Trophoblast cell (in vitro differentiated cells and primary cell): ENCODE measurements around the gene GAK.

Experiments used
- DNase-seq, 2 donors: peaks; one replicate each; pipeline ENCODE4 v3.0.0-alpha.2; 2016
- H2AFZ ChIP-seq: 2 replicates; pipeline ENCODE4 v1.6.1; 2013; ENCODE audit warnings: low read length, moderate library complexity, mild to moderate bottlenecking; ENCODE audit not compliant: insufficient read depth, poor library complexity
- H2AK5ac ChIP-seq: 2 replicates; pipeline ENCODE4 v1.6.1; 2013; ENCODE audit warnings: mild to moderate bottlenecking, low read length
- H2BK120ac ChIP-seq: 2 replicates; pipeline ENCODE4 v1.6.1; 2013; ENCODE audit warnings: low read length, mild to moderate bottlenecking, moderate library complexity; ENCODE audit not compliant: insufficient read depth, poor library complexity
- H2BK12ac ChIP-seq: 2 replicates; pipeline ENCODE4 v1.6.1; 2013; ENCODE audit warnings: mild to moderate bottlenecking, low read length, moderate library complexity
- H2BK5ac ChIP-seq: 2 replicates; pipeline ENCODE4 v1.6.1; 2013; ENCODE audit warnings: low read length, low read depth, moderate library complexity, mild to moderate bottlenecking; ENCODE audit not compliant: poor library complexity
- H3K14ac ChIP-seq: 2 replicates; pipeline ENCODE4 v1.6.1; 2013; ENCODE audit warnings: mild to moderate bottlenecking, low read length
- H3K18ac ChIP-seq: 2 replicates; pipeline ENCODE4 v1.6.1; 2013; ENCODE audit warnings: mild to moderate bottlenecking, low read length
- H3K23ac ChIP-seq: 2 replicates; pipeline ENCODE4 v1.6.1; 2013; ENCODE audit warnings: low read length
- H3K27ac ChIP-seq: 2 replicates; pipeline ENCODE4 v1.5.1; 2013; ENCODE audit warnings: low read depth, mild to moderate bottlenecking, inconsistent platforms, low read length, moderate library complexity
- H3K27me3 ChIP-seq: 2 replicates; pipeline ENCODE4 v1.6.1; 2013; ENCODE audit warnings: inconsistent platforms, mild to moderate bottlenecking, low read length, moderate library complexity; ENCODE audit not compliant: insufficient read depth
- H3K36me3 ChIP-seq, 2 experiments: 1 replicate in 1 of 2; 2 replicates in 1 of 2; pipeline ENCODE4 v1.6.1; 2013; ENCODE audit warnings: low read length in 2 of 2, mild to moderate bottlenecking in 2 of 2, moderate library complexity in 1 of 2; ENCODE audit not compliant: insufficient read depth in 2 of 2, control insufficient read depth in 1 of 2
- H3K4ac ChIP-seq: 2 replicates; pipeline ENCODE4 v1.6.1; 2013; ENCODE audit warnings: low read depth, mild to moderate bottlenecking, low read length, moderate library complexity
- H3K4me1 ChIP-seq, 2 experiments: 1 replicate in 1 of 2; 2 replicates in 1 of 2; pipeline ENCODE4 v1.6.1; 2013; ENCODE audit warnings: low read length in 2 of 2, mild to moderate bottlenecking in 2 of 2, moderate library complexity in 1 of 2; ENCODE audit not compliant: insufficient read depth in 2 of 2, control insufficient read depth in 1 of 2
- H3K4me2 ChIP-seq: 2 replicates; pipeline ENCODE4 v1.6.1; 2013; ENCODE audit warnings: inconsistent platforms, mild to moderate bottlenecking, low read length, moderate library complexity
- H3K4me3 ChIP-seq: 2 replicates; pipeline ENCODE4 v1.5.1; 2013; ENCODE audit warnings: mild to moderate bottlenecking, low read depth, low read length, inconsistent platforms
- H3K79me1 ChIP-seq: one replicate; pipeline ENCODE4 v1.6.1; 2013; ENCODE audit warnings: low read length
- H3K79me2 ChIP-seq: 2 replicates; pipeline ENCODE4 v1.6.1; 2013; ENCODE audit warnings: low read length, mild to moderate bottlenecking; ENCODE audit not compliant: control insufficient read depth, insufficient read depth, poor library complexity
- H3K9ac ChIP-seq: 2 replicates; pipeline ENCODE4 v1.6.1; 2013; ENCODE audit warnings: mild to moderate bottlenecking, low read length
- H3K9me3 ChIP-seq: 2 replicates; pipeline ENCODE4 v1.6.1; 2013; ENCODE audit warnings: low read depth, mild to moderate bottlenecking, control low read depth, inconsistent platforms, low read length; ENCODE audit not compliant: insufficient read depth
- H4K12ac ChIP-seq: 2 replicates; pipeline ENCODE4 v1.6.1; 2013; ENCODE audit warnings: low read depth, mild to moderate bottlenecking, low read length, moderate library complexity
- H4K8ac ChIP-seq: 2 replicates; pipeline ENCODE4 v1.6.1; 2013; ENCODE audit warnings: low read depth, mild to moderate bottlenecking, low read length, moderate library complexity
- H4K91ac ChIP-seq: one replicate; pipeline ENCODE4 v1.6.1; 2013; ENCODE audit warnings: low read depth, mild to moderate bottlenecking, low read length, moderate library complexity
- WGBS: extraction: QIAGEN DNeasy Blood & Tissue Kit; methylation state at CpG from one replicate; pipeline ENCODE4 v1.1.7; 2013; ENCODE audit warnings: missing lambda C conversion rate; ENCODE audit not compliant: insufficient read length, insufficient coverage; ENCODE audit errors: extremely low coverage; 5-methylcytosine and 5-hydroxymethylcytosine counted together

Gene GAK

GRCh38 chr4:801436-802124, 130.5 kb downstream of the GAK start:
- H3K36me3 ChIP-seq, result no peaks in the 10 kb centered on the region
- H3K4me2 ChIP-seq, result no peak overlapping the region
- H4K8ac ChIP-seq, result no peak overlapping the region
- no peak overlapping the region for H2AFZ ChIP-seq
- H2BK5ac ChIP-seq, result no peak overlapping the region
- no peak overlapping the region for H3K27ac ChIP-seq
- peaks cover 2% of the 10 kb centered on the region for H3K79me1 ChIP-seq
- H2BK120ac ChIP-seq, result no peak overlapping the region
- H3K79me2 ChIP-seq, result no peaks in the 10 kb centered on the region
- H3K27me3 ChIP-seq, result no peaks in the 10 kb centered on the region
- no peak overlapping the region for H3K4ac ChIP-seq
- H3K9me3 ChIP-seq, result peaks cover 4% of the 10 kb centered on the region
- no peak overlapping the region for H3K9ac ChIP-seq
- H3K4me1 ChIP-seq, result peaks cover 5% of the 10 kb centered on the region in 2 experiments
- no peak overlapping the region for H2BK12ac ChIP-seq
- no peak overlapping the region for H3K23ac ChIP-seq
- H4K12ac ChIP-seq, result no peak overlapping the region
- no peak overlapping the region for H3K14ac ChIP-seq
- DNase-seq, result no peak
- no peak overlapping the region for H3K4me3 ChIP-seq
- H2AK5ac ChIP-seq, result no peak overlapping the region
- no peak overlapping the region for H3K18ac ChIP-seq
- no CpG with 5 or more reads among the region's 13 CpGs for WGBS
- H4K91ac ChIP-seq, result no peak overlapping the region
